WERI-Rb-1 (cell line): Measurements from ENCODE around the gene HRH4.

ENCODE experiments used
- DNase-seq: peaks from one replicate; pipeline ENCODE4 v3.0.0-alpha.2; 2020
- H3K27ac ChIP-seq: fragments of 250-450 bp; sonication (Bioruptor Pico); 2 replicates; pipeline ENCODE4 v1.5.1; 2020; ENCODE audit warnings: mild to moderate bottlenecking, moderate library complexity
- H3K27me3 ChIP-seq: fragments of 250-450 bp; sonication (Bioruptor Pico); 2 replicates; pipeline ENCODE4 v1.5.1; 2021; ENCODE audit warnings: mild to moderate bottlenecking, low read depth, moderate library complexity; ENCODE audit not compliant: insufficient read depth, severe bottlenecking
- H3K36me3 ChIP-seq: fragments of 250-450 bp; sonication (Bioruptor Pico); 2 replicates; pipeline ENCODE4 v1.5.1; 2020; ENCODE audit warnings: mild to moderate bottlenecking, moderate library complexity
- H3K4me3 ChIP-seq: 2 replicates; pipeline ENCODE4 v1.5.1; 2011; ENCODE audit warnings: low read depth, mild to moderate bottlenecking, control low read depth, low read length
- H3K9me3 ChIP-seq: fragments of 250-450 bp; sonication (Bioruptor Pico); 2 replicates; pipeline ENCODE4 v1.5.1; 2021; ENCODE audit warnings: mild to moderate bottlenecking, moderate library complexity; ENCODE audit not compliant: severe bottlenecking
- CTCF ChIP-seq: IDR thresholded peaks from 2 replicates; pipeline ENCODE4 v1.5.1; 2011; ENCODE audit warnings: low read depth, mild to moderate bottlenecking, control low read depth, inconsistent platforms, low read length

HRH4 gene

GRCh38 chr18:24515721-24516120, 55.3 kb downstream of the HRH4 start:
- Histone ChIP-seq H3K27ac (no peak overlapping the region), H3K4me3 (no peak overlapping the region), H3K27me3 (no peaks in the 10 kb centered on the region), H3K36me3 (no peaks in the 10 kb centered on the region), H3K9me3 (no peaks in the 10 kb centered on the region)
- no peak for DNase-seq
- no peak for TF ChIP-seq CTCF

GRCh38 chr18:24516261-24516660, 55.8 kb downstream of the HRH4 start:
- no peak for TF ChIP-seq CTCF
- Histone ChIP-seq H3K36me3 (no peaks in the 10 kb centered on the region), H3K27me3 (no peaks in the 10 kb centered on the region), H3K27ac (no peak overlapping the region), H3K9me3 (no peaks in the 10 kb centered on the region), H3K4me3 (no peak overlapping the region)
- no peak for DNase-seq

- H3K9me3 ChIP-seq: no peaks in the 10 kb centered on the region
- no peak overlapping the region for H3K27ac ChIP-seq
- no peak for DNase-seq
- no peak for TF ChIP-seq CTCF
- no peak overlapping the region for H3K4me3 ChIP-seq
- H3K27me3 ChIP-seq: no peaks in the 10 kb centered on the region
- no peaks in the 10 kb centered on the region for H3K36me3 ChIP-seq
These were observed 57.1 kb downstream of the HRH4 start for GRCh38 chr18:24517554-24517953.

- no peak for TF ChIP-seq CTCF
- Histone ChIP-seq H3K9me3 (no peaks in the 10 kb centered on the region), H3K4me3 (no peak overlapping the region), H3K27ac (no peak overlapping the region), H3K36me3 (no peaks in the 10 kb centered on the region), H3K27me3 (no peaks in the 10 kb centered on the region)
- no peak for DNase-seq
These were observed 58.2 kb downstream of the HRH4 start for GRCh38 chr18:24518596-24518995.
